Activated T-cell treated with anti-CD3 and anti-CD28 coated beads, Interleukin-2, amount 50 U/mL, for 4 hours (primary cell): ENCODE measurements around the gene TAB2. TPM values are rescaled to one million over a fixed set of nuclear protein-coding genes. Genes with fewer than 3 reads are reported as not detected.

ENCODE experiments used
- ATAC-seq, 2 donors: fragments of 200-7000 bp; cut with Tn5 transposase; one replicate each; pipeline ENCODE4 v1.10.0; 2021
- DNase-seq: peaks from one replicate; pipeline ENCODE4 v3.0.0-alpha.2; 2020
- H3K27me3 Mint-ChIP-seq: one replicate; pipeline ENCODE4 v1.8.0; 2021; ENCODE audit warnings: low read depth, mixed read lengths
- H3K36me3 Mint-ChIP-seq: one replicate; pipeline ENCODE4 v1.8.0; 2022; ENCODE audit warnings: mixed read lengths; ENCODE audit not compliant: insufficient read depth
- H3K4me1 Mint-ChIP-seq: one replicate; pipeline ENCODE4 v1.8.0; 2021; ENCODE audit warnings: low read depth, mixed read lengths
- H3K4me3 Mint-ChIP-seq: one replicate; pipeline ENCODE4 v1.8.0; 2021; ENCODE audit warnings: mild to moderate bottlenecking, moderate library complexity, mixed read lengths
- H3K9me3 Mint-ChIP-seq: one replicate; pipeline ENCODE4 v1.8.0; 2021; ENCODE audit warnings: mixed read lengths
- total RNA-seq, 3 donors: library from RNA; stranded (reverse); gene quantifications; one replicate each; pipeline ENCODE4 v1.2.1, GENCODE V29; 2021

Gene TAB2
- total RNA-seq, 3 donors from 2014 or later = 69.7 to 84.9 (median 77.4) TPM

DNA sequence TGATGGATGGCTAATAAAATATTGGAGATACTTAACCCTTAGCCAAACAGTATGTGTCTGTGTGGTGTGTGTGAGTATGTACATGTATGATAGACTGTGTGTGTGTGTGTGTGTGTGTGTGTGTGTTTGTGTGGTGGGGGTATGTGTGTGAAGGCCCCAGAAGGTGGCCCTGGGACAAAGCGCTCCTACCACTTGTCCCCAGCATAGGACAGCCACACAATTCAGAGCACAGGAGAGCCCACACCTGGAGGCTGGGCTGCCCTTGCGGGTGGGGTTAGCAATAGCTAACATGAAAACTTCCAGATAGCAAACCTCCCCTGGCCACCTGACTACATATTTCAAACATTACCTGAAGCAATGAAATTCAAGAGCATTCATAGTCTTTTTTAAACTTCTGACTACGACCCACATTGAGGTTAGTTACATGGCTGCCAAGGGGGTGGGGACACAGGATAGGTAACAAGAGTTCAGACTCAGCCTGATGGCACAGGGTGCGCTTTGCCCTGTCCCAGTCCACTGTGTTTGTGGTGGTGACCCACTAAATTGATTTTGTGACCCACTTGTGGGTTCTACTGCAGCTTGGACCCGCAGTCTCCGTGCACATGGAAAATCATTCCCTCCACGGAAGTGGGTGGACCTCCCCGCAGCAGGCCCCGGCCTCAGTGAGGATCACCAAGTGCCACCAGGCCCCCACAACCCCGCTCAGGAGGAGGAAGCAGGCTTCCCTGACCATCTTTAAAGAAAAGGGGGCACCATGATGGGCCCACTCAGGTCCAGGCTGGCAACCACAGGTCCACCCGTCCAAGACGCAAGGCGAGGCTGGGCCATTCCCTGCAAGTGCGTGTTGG lies 132.5 kb downstream of the TAB2 start:
- no peak for DNase-seq
- Mint-ChIP-seq H3K36me3 (peaks cover 11% of the 10 kb centered on the region), H3K9me3 (no peaks in the 10 kb centered on the region), H3K4me1 (no peaks in the 10 kb centered on the region), H3K4me3 (no peak overlapping the region), H3K27me3 (no peaks in the 10 kb centered on the region)
- ATAC-seq = no peak

DNA sequence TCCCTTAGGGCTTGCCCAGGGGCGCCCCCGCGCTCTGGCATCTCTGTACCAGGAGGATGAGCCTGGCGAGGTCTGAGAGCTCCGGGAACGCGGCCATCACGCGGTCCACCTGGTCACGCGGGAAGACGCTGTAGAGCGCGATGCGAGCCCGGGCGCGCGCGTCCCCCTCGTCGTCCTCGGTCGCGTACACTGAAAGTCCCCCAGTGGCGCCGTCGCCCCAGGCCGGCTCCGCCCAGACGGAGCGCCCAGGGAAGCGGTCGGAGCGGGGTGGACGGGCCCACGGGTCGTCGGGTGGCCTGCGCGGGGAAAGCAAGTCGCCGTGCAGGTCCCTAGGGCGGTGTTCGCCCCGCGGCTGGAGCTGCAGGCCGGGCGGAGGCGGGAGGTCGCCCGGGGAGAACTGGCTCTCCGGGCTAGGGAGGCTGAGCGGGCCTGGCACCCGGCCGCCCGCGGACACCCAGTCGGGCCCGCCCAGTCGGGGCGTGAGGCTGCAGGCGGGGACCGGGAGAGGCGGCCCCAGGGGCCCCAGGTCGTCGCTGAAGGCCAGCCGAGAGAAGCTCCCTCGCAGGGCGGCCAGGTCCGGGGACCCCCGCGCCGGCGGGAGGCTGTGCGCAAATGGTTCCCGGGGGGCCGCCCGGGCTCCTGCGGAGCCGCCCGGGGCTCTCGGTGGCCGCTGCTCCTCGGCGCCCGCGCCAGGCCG lies 133.3 kb downstream of the TAB2 start:
- H3K4me3 Mint-ChIP-seq = no peak overlapping the region
- H3K27me3 Mint-ChIP-seq = no peaks in the 10 kb centered on the region
- H3K9me3 Mint-ChIP-seq = no peaks in the 10 kb centered on the region
- DNase-seq = no peak
- peak; percentile 18 to 29 for ATAC-seq
- no peaks in the 10 kb centered on the region for H3K4me1 Mint-ChIP-seq
- peaks cover 11% of the 10 kb centered on the region for H3K36me3 Mint-ChIP-seq

DNA sequence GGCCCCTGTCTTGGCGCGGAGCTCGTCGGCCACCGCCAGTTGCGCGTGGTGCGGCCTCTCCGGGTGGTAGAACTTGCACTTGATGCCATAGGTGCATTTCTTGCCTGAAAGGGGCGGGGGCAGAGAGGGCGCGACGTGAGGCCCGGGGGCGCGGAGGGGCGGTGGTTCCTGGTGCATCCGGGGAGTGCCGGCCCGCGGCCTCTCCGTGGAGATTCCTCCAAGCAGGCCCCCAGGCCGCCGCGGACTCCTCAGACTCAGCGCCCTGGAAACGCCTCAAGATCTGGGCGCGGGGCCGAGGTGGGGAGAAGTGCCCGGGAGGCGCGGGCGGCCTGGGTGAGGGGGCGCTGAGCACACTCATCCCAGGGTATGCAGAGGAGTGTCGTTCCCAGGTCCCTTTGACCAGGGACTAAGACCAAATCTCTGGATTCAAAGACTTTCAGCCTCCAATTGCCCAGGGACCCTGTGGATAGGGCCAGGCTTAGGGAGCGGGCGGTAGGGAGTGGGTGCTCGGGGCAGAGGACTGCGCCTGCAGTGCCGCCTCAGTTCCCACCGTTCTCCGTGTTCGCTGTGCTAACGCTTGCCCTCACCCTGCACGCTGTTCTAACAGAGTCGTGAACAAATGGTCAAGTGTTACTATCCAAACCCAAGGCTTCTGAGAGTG lies 134.0 kb downstream of the TAB2 start:
- Mint-ChIP-seq H3K4me3 (no peak overlapping the region), H3K36me3 (peaks cover 11% of the 10 kb centered on the region), H3K4me1 (no peaks in the 10 kb centered on the region), H3K9me3 (no peaks in the 10 kb centered on the region), H3K27me3 (no peaks in the 10 kb centered on the region)
- ATAC-seq = peak; percentile 5 to 49
- DNase-seq = no peak

DNA sequence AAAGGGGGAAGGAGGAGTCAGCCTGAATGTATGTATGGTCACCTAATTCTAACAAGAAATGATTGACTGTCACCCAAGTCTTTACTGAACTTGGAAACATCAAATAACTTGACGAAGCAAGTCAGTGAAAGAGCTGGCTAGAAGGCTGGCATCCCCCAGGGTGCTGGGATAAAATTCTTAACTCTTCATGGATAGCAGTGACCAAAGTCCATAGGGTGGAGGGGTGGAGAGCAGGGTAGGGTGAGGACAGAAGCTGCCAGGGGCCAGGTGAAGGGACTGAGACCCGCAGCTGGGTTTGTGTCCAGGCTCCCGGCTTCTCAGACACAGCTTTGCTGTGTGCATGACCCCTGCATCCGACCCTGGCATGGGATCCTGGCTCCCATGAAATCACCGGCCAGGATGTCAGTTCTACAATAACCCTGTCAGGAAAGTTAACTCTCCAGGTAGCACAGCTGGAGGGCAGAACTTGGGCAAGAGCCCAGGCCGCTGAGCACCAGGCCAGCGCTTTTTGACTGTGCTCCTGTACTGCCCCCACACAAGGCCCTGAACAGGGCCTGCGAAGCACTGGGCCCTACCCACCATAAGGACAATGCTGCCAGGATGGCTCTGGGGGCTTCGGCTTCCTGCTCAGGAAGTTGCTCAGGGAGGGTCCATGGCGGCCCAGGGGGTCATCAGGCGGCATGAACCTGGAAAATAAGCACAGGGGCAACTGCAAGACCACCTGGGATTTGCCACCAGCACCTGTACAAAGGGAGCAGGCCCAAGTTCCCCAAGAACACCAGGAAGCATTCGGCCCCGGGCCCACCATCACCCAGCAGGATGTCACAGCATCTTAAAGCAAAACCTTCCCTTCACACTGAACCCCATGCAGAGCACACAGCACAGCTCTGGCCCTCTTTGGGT lies 134.8 kb downstream of the TAB2 start:
- ATAC-seq = no peak
- no peaks in the 10 kb centered on the region for H3K9me3 Mint-ChIP-seq
- H3K27me3 Mint-ChIP-seq = no peaks in the 10 kb centered on the region
- H3K4me3 Mint-ChIP-seq = no peak overlapping the region
- no peaks in the 10 kb centered on the region for H3K4me1 Mint-ChIP-seq
- H3K36me3 Mint-ChIP-seq = peaks cover 14% of the 10 kb centered on the region
- DNase-seq = no peak

DNA sequence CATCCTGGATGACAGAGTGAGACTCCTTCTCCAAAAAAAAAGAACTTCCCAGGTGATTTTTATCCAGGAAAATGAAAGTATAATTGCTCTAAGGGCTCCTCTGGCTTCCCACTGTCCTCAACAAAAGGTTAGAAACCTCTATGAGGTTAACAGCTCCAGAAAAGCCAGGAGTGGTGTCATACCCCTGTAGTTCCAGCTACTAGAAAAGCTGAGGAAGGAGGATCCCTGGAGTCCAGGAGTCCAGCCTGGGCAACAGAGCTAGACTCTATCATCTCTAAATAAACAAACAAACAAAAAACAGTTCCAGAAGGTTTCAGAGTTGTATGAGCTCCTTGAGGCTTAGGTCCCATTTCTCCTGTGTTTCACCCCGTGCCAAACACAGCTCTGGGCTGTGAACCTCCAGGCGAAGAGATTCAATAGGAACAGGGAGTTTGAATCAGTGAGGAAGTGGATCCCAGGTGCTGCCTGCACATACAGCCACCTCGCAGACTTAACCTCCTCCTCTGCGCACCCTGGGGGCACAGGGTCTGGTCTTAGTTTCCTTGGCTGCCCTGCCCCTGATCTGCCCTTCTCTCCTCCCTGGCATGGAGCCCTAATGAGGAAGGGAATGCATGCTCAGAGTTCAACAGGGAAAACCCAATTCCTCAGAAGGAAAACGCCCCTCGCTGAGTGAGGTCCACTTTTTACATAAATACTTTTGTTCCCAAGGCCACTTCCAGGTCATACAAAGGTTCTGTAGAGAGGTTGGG lies 136.3 kb downstream of the TAB2 start:
- H3K4me1 Mint-ChIP-seq = peaks cover 5% of the 10 kb centered on the region
- no peaks in the 10 kb centered on the region for H3K9me3 Mint-ChIP-seq
- H3K36me3 Mint-ChIP-seq = peaks cover 11% of the 10 kb centered on the region
- DNase-seq = no peak
- no peaks in the 10 kb centered on the region for H3K27me3 Mint-ChIP-seq
- no peak overlapping the region for H3K4me3 Mint-ChIP-seq
- no peak for ATAC-seq

DNA sequence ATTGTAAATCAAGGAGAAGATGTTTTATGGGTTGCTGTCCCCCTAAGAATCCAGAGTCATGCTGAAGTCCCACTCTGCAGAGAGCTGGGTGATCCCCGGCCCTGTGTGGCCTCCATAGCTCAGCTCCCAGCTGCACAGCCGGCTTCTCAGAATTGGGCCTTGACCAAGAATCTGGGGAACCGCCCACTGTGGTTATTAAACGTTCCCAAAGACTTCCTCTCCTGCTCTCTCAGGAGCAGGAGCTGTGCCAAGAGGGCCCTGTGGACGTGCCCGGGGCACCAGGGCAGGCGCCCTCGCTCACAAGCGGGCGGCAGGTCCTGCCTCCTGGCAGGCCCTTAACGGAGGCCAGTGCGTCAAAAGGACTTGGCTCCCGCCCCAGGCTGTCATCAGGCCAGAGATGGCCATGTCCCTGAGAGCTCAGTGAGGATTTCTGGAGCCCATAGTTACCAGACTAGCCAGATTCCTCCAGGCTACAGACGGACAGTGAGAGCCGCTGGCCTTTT lies 136.9 kb downstream of the TAB2 start:
- DNase-seq (no peak), ATAC-seq (no peak)
- Mint-ChIP-seq H3K9me3 (no peaks in the 10 kb centered on the region), H3K4me3 (no peak overlapping the region), H3K27me3 (no peaks in the 10 kb centered on the region), H3K4me1 (peaks cover 10% of the 10 kb centered on the region), H3K36me3 (peaks cover 16% of the 10 kb centered on the region)

DNA sequence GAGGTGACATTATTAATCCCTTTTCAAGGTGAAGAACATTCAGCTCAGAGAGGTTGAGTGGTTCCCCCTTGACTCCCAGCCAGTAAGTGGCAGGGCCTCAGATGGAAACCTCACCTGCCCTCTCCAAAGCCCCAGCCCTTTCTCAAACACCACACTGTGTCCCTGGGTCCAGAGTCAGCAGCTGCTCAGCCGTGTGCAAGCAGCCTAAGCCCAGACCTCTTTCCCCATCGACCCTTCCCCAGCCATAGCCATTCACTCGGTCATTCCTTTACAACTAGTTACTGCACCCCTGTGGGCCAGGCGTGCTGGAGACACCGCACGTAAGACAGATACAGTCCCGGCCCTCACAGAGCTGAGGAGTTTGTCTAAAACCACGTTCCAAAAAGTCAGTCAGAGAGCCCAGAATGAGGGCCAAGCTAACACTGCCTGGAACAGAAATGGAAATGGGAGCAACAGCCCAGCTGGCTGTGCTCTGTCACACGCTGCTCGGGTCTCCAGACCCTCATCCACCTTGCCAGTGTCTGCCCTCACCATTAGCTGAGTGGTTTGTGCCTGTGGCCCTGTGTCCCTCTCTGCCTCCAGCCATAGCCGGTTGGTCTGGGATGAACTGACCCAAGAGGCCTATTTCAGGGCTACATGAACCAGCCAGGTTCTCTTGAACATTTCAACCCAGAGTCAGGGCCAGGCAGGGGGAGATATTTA lies 137.7 kb downstream of the TAB2 start:
- H3K4me3 Mint-ChIP-seq = no peak overlapping the region
- ATAC-seq (no peak), DNase-seq (no peak)
- H3K36me3 Mint-ChIP-seq = peaks cover 20% of the 10 kb centered on the region
- peaks cover 10% of the 10 kb centered on the region for H3K4me1 Mint-ChIP-seq
- H3K9me3 Mint-ChIP-seq = no peaks in the 10 kb centered on the region
- no peaks in the 10 kb centered on the region for H3K27me3 Mint-ChIP-seq

DNA sequence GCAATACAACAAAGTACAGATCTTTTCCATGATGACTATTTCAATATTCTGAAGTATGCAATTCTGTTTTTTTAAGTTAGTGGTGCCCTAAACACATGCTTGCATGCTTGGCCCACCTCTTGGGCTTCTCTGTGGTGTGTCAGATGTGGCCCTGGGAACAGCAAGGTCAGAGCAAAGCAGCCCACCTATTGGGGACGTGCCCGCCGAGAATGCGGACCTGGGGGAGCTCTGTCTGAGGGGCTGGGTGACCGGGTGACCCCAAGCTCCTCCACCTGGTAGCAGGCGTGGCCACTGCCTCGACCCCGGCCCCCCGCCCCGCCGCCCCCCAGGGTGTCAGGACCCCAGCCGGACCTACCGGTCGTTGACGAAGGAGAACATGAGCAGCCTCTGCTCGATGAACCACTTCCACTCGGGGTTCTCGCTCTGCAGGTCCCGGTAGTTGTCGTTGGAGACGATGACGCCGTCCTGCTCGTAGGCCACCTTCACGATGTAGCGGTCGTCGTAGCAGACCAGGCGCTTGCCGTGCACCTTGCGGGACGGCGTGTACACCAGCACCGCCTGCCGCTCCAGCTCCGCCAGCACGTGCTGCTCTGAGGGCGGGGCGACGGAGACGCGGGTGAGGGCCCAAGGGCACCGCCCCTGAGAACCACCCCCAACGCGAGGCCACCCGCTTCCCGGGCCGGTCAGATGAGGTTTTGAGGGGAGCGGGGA lies 139.0 kb downstream of the TAB2 start:
- no peaks in the 10 kb centered on the region for H3K27me3 Mint-ChIP-seq
- no peak for DNase-seq

DNA sequence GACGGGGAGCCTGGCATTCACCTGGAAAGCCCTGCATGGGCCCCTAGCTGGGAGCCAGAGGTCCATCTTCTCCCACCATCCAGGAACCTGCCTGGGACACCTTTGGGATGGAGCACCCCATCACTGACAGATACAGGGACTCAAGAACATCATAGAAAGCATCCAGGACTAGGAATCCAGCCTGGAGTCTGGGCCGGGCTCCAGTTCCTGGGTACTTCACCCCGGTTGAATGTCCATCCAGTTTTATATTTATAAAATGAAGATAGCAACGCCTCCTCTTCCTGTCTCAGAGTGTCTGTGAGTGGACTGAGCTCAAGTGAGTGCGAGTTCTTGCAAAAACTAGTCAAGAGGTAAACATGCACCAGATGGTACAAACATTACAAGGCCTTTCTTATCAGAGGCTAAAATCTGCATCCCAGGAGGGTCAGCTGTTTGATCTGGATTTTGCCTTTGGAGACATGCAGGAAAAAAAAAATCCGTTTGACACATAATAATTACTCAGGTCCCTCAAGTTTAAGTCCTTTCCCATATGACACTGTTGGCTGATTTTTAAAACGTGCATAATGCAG lies 139.9 kb downstream of the TAB2 start:
- Mint-ChIP-seq H3K9me3 (no peaks in the 10 kb centered on the region), H3K4me3 (no peak overlapping the region), H3K27me3 (no peaks in the 10 kb centered on the region), H3K4me1 (peaks cover 10% of the 10 kb centered on the region), H3K36me3 (peaks cover 32% of the 10 kb centered on the region)
- DNase-seq = no peak
- no peak for ATAC-seq

More for the DNA sequence above, 139.0 kb downstream of the TAB2 start:
- no peak for ATAC-seq
- Mint-ChIP-seq H3K9me3 (no peaks in the 10 kb centered on the region), H3K4me3 (no peak overlapping the region), H3K36me3 (peaks cover 25% of the 10 kb centered on the region), H3K4me1 (peaks cover 10% of the 10 kb centered on the region)

DNA sequence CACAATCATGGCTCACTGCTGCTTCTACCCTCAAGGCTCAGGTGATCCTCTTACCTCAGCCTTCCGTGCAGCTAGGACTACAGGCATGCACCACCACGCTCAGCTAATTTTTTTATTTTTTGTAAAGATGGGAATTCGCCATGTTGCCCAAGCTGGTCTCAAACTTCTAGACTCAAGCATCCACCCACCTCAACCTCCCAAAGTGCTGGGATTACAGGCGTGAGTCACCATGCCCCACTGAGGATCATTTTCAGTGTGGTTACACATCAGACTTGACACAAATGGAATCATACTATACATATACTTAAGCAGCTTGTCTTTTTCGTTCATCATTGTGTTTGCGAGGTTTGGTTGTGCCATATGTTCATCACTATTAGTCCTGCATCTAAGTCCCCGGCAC lies 140.7 kb downstream of the TAB2 start:
- H3K4me3 Mint-ChIP-seq = no peak overlapping the region
- peak; percentile 31 to 45 for ATAC-seq

DNA sequence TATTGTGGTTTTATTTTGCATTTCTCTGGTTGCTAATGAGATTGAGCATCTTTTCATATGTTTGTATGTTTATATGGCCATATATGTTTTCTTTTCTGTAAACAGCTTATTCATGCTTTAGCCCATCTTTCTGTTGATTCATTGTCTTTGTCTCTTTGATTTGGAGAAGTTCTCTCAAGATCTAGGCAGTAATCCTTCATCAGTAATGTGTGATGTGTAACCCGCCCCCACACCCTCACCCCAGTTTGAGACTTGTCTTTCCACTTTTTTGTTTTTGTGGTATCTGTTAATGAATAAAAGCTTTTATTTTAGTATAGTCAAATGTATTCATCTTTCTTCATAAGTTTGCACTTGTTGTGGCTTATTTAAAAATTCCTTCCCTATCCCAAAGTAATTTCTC lies 141.3 kb downstream of the TAB2 start:
- Mint-ChIP-seq H3K9me3 (no peaks in the 10 kb centered on the region), H3K4me3 (no peak overlapping the region), H3K27me3 (no peaks in the 10 kb centered on the region), H3K4me1 (peaks cover 19% of the 10 kb centered on the region), H3K36me3 (peaks cover 45% of the 10 kb centered on the region)
- ATAC-seq (no peak), DNase-seq (no peak)

More for the DNA sequence above, 140.7 kb downstream of the TAB2 start:
- DNase-seq = no peak
- Mint-ChIP-seq H3K27me3 (no peaks in the 10 kb centered on the region), H3K4me1 (peaks cover 13% of the 10 kb centered on the region), H3K36me3 (peaks cover 40% of the 10 kb centered on the region), H3K9me3 (no peaks in the 10 kb centered on the region)

DNA sequence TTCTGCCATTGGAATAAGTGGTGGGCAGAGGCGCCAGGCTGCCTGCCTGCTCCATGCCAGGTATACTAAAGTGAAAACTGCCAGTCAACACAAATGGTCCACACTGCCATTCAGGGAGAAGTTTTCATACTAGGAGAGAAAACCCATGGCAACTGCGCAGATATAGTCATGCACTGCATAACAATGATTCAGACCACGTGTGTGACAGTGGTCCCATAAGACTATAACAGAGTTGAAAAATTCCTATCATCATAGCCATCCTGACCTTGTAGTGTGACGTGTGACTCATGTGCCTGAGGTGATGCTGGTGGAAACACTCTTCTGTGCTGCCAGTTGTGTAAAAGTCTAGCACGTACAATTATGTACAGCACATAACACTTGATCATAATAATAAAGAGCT lies 142.2 kb downstream of the TAB2 start:
- Mint-ChIP-seq H3K36me3 (peaks cover 53% of the 10 kb centered on the region), H3K27me3 (no peaks in the 10 kb centered on the region), H3K9me3 (no peaks in the 10 kb centered on the region), H3K4me3 (no peak overlapping the region), H3K4me1 (peaks cover 28% of the 10 kb centered on the region)
- DNase-seq (no peak), ATAC-seq (peak; percentile 33 to 36)
